ENCODE measurements around the gene HECW1. TPM values are rescaled to one million over a fixed set of nuclear protein-coding genes. Genes with fewer than 3 reads are reported as not detected.
"Not testable (repeated sequence)": the region's sequence is repeated elsewhere in the genome, so short reads cannot be mapped to it uniquely, and the experiment has no call there.

The HECW1 gene
- total and polyA plus RNA-seq, 4 donors: 0.05 TPM; not detected in 3

DNA sequence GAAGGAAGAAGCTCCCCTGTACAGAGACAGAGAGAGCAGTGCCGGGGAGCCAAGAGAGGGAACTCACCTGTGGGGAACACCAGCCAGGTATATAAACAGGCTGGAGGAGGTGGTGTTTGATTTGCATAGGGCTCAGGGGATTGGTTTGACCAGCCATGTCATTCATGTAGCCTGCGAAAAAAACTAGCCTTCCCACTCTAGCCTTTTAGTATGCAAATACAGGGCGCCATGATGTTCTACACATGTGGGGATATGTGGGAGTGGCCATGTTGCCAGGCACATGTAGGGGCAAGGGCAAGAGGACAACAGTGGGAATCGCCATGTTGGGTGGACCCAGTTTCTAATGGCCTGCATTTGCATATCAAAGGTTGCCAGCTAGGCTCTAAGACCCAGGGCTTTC, 106.5 kb downstream of the HECW1 start:
- WGBS: 90% methylated on average over 4 of the region's 4 CpGs
- not testable (repeated sequence) for H3K4me1 ChIP-seq (ENCODE audit: control insufficient read depth in 4 of 4, insufficient read depth in 4 of 4, low read length in 3 of 4); DNase-seq (ENCODE audit: low spot score); H3K9ac ChIP-seq (ENCODE audit: low read depth in 1 of 2, low read length in 2 of 2); H3K9me3 ChIP-seq (ENCODE audit: control insufficient read depth in 4 of 4, low read length in 3 of 4); H3K36me3 ChIP-seq (ENCODE audit: control insufficient read depth in 4 of 4, insufficient read depth in 3 of 4, low read depth in 1 of 4, low read length in 3 of 4); H3K27ac ChIP-seq (ENCODE audit: low read depth in 1 of 2, low read length in 2 of 2); H3K27me3 ChIP-seq (ENCODE audit: control insufficient read depth in 4 of 4, insufficient read depth in 4 of 4, low read length in 3 of 4); H3K4me3 ChIP-seq (ENCODE audit: low read depth in 1 of 3, low read length in 3 of 3)

- WGBS: 91% methylated on average over 6 of the region's 6 CpGs
Observed at GRCh38 chr7:43220250-43220649, 107.8 kb downstream of the HECW1 start.

GRCh38 chr7:43220742-43221141, 108.3 kb downstream of the HECW1 start:
- no peak overlapping the region for H3K27ac ChIP-seq (ENCODE audit: low read depth in 1 of 2, low read length in 2 of 2)
- peaks cover 0 to 2% (median 0%) of the 10 kb centered on the region in 4 donors for H3K27me3 ChIP-seq (ENCODE audit: control insufficient read depth in 4 of 4, insufficient read depth in 4 of 4, low read length in 3 of 4)
- H3K9ac ChIP-seq (ENCODE audit: low read depth in 1 of 2, low read length in 2 of 2): no peak overlapping the region
- TF ChIP-seq MAX (IDR thresholded peaks at IDR 0.05) (no peak), NR2F2 (IDR thresholded peaks at IDR 0.05) (no peak), GABPA (IDR thresholded peaks at IDR 0.05 in 1 of 2, conservative IDR thresholded peaks at IDR 0.05 in 1 of 2) (no peak), FOXA2 (IDR thresholded peaks at IDR 0.05) (no peak), HNF4G (IDR thresholded peaks at IDR 0.05) (no peak), SP1 (IDR thresholded peaks at IDR 0.05) (no peak), EGR1 (IDR thresholded peaks at IDR 0.05; ENCODE audit: low read depth in 2 of 2) (no peak), YY1 (IDR thresholded peaks at IDR 0.05) (no peak), ATF3 (IDR thresholded peaks at IDR 0.05) (no peak)
- H3K4me1 ChIP-seq (ENCODE audit: control insufficient read depth in 4 of 4, insufficient read depth in 4 of 4, low read length in 3 of 4): no peaks in the 10 kb centered on the region
- H3K36me3 ChIP-seq (ENCODE audit: control insufficient read depth in 4 of 4, insufficient read depth in 3 of 4, low read depth in 1 of 4, low read length in 3 of 4): no peaks in the 10 kb centered on the region
- no peak for DNase-seq (ENCODE audit: low spot score)
- no peak overlapping the region for H3K4me3 ChIP-seq (ENCODE audit: low read depth in 1 of 3, low read length in 3 of 3)
- H3K9me3 ChIP-seq (ENCODE audit: control insufficient read depth in 4 of 4, low read length in 3 of 4): no peaks in the 10 kb centered on the region

More at GRCh38 chr7:43220250-43220649, 107.8 kb downstream of the HECW1 start:
- H3K27me3 ChIP-seq (ENCODE audit: control insufficient read depth in 4 of 4, insufficient read depth in 4 of 4, low read length in 3 of 4): peaks cover 0 to 2% (median 0%) of the 10 kb centered on the region in 4 donors
- TF ChIP-seq NR2F2 (IDR thresholded peaks at IDR 0.05) (no peak), FOXA2 (IDR thresholded peaks at IDR 0.05) (no peak), TAF1 (conservative IDR thresholded peaks at IDR 0.05) (no peak), EGR1 (IDR thresholded peaks at IDR 0.05; ENCODE audit: low read depth in 2 of 2) (no peak), RAD21 (IDR thresholded peaks at IDR 0.05) (no peak), REST (IDR thresholded peaks at IDR 0.05) (no peak), FOXA1 (IDR thresholded peaks at IDR 0.05) (no peak), HNF4G (IDR thresholded peaks at IDR 0.05) (no peak), JUND (IDR thresholded peaks at IDR 0.05) (no peak), GABPA (IDR thresholded peaks at IDR 0.05 in 1 of 2, conservative IDR thresholded peaks at IDR 0.05 in 1 of 2) (no peak), YY1 (IDR thresholded peaks at IDR 0.05) (no peak), HNF4A (conservative IDR thresholded peaks at IDR 0.05) (no peak)
- TF ChIP-seq, protein P1, sequence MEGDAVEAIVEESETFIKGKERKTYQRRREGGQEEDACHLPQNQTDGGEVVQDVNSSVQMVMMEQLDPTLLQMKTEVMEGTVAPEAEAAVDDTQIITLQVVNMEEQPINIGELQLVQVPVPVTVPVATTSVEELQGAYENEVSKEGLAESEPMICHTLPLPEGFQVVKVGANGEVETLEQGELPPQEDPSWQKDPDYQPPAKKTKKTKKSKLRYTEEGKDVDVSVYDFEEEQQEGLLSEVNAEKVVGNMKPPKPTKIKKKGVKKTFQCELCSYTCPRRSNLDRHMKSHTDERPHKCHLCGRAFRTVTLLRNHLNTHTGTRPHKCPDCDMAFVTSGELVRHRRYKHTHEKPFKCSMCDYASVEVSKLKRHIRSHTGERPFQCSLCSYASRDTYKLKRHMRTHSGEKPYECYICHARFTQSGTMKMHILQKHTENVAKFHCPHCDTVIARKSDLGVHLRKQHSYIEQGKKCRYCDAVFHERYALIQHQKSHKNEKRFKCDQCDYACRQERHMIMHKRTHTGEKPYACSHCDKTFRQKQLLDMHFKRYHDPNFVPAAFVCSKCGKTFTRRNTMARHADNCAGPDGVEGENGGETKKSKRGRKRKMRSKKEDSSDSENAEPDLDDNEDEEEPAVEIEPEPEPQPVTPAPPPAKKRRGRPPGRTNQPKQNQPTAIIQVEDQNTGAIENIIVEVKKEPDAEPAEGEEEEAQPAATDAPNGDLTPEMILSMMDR (IDR thresholded peaks at IDR 0.05; ENCODE audit: low read depth, low read length, missing input control): no peak
- no peak for DNase-seq (ENCODE audit: low spot score)
- no peaks in the 10 kb centered on the region for H3K36me3 ChIP-seq (ENCODE audit: control insufficient read depth in 4 of 4, insufficient read depth in 3 of 4, low read depth in 1 of 4, low read length in 3 of 4)
- no peak overlapping the region for H3K9ac ChIP-seq (ENCODE audit: low read depth in 1 of 2, low read length in 2 of 2)
- no peaks in the 10 kb centered on the region for H3K9me3 ChIP-seq (ENCODE audit: control insufficient read depth in 4 of 4, low read length in 3 of 4)
- no peaks in the 10 kb centered on the region for H3K4me1 ChIP-seq (ENCODE audit: control insufficient read depth in 4 of 4, insufficient read depth in 4 of 4, low read length in 3 of 4)
- H3K4me3 ChIP-seq (ENCODE audit: low read depth in 1 of 3, low read length in 3 of 3): no peak overlapping the region
- H3K27ac ChIP-seq (ENCODE audit: low read depth in 1 of 2, low read length in 2 of 2): no peak overlapping the region
